ENCODE results near the gene IRAK1.

Gene IRAK1

DNA sequence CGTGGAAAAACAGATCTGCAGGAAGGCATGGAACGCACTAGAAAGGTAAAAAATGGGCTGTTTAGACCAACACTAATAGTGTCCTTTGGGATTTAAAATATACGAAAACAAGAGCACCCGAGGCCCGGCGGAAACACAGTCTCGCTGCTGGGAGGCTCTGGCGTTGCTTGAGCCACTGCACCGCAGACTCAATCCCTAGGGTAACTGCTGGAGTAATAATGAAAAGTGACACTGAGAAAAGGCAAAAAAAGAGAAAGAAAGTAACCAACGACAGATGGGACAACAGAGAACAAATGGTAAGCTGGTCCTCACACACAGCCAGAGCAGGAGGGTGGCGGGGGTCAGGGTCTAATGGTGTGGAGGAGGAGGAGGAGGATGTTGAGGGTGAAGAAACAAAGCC is 15.4 kb downstream of the IRAK1 start:
- H3K36me3 ChIP-seq (ENCODE audit: control insufficient read depth, low read length) = peaks cover 5% of the 10 kb centered on the region
- H3K9me2 ChIP-seq (replicated peaks; ENCODE audit: control insufficient read depth, low read length) = no peaks in the 10 kb centered on the region
- peaks cover 31% of the 10 kb centered on the region for H3K4me1 ChIP-seq (ENCODE audit: control insufficient read depth, low read length)
- no peaks in the 10 kb centered on the region for H3K27me3 ChIP-seq (ENCODE audit: control insufficient read depth, low read length)
- no peak overlapping the region for H3K4me2 ChIP-seq (ENCODE audit: low read length)
- TF ChIP-seq, protein P1, sequence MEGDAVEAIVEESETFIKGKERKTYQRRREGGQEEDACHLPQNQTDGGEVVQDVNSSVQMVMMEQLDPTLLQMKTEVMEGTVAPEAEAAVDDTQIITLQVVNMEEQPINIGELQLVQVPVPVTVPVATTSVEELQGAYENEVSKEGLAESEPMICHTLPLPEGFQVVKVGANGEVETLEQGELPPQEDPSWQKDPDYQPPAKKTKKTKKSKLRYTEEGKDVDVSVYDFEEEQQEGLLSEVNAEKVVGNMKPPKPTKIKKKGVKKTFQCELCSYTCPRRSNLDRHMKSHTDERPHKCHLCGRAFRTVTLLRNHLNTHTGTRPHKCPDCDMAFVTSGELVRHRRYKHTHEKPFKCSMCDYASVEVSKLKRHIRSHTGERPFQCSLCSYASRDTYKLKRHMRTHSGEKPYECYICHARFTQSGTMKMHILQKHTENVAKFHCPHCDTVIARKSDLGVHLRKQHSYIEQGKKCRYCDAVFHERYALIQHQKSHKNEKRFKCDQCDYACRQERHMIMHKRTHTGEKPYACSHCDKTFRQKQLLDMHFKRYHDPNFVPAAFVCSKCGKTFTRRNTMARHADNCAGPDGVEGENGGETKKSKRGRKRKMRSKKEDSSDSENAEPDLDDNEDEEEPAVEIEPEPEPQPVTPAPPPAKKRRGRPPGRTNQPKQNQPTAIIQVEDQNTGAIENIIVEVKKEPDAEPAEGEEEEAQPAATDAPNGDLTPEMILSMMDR (IDR thresholded peaks at IDR 0.05; ENCODE audit: low read depth, low read length, poor library complexity, severe bottlenecking) = no peak
- no peak for TF ChIP-seq EZH2phosphoT487 (IDR thresholded peaks at IDR 0.05; ENCODE audit: borderline replicate concordance, low read length)
- no peaks in the 10 kb centered on the region for H3F3A ChIP-seq (ENCODE audit: control insufficient read depth, insufficient read depth)
- H3K4me3 ChIP-seq (ENCODE audit: low read length) = no peak overlapping the region
- H3K27ac ChIP-seq (ENCODE audit: low read depth, low read length) = no peak overlapping the region
- H3K79me2 ChIP-seq (ENCODE audit: control insufficient read depth, low read length) = no peaks in the 10 kb centered on the region
- H3K9me3 ChIP-seq (ENCODE audit: control insufficient read depth, insufficient read depth, low read length) = no peaks in the 10 kb centered on the region
- no peaks in the 10 kb centered on the region for H4K20me1 ChIP-seq (ENCODE audit: control insufficient read depth, insufficient read depth, low read depth, low read length)

DNA sequence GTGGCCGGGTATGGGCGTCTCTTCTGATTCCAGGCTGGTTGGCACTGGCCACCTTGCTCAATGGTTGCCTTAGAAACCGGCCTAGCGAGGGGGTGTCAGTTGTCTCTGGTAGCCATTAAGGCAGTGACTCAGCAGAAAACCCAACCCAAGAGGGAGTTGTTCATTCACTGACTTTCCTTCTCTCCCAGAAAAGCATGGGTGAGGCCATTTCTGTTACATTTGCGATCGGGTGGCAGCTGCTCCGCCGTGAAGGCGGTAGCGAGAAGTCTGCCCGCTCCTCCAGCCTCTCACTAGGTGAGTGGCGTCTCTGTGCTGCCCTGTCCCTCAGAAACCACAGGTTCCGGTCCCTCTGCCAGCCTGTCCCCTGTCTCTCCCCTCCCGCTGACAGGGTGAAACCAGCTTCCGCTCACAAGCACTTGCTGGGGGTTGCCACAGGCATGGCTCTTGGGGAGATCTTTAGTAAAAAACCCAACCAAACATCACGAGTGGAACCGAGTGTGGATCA is 17.4 kb downstream of the IRAK1 start:
- Histone ChIP-seq H3K9me2 (replicated peaks; ENCODE audit: control insufficient read depth, low read length) (no peaks in the 10 kb centered on the region), H3K27ac (ENCODE audit: low read depth, low read length) (no peak overlapping the region), H4K20me1 (ENCODE audit: control insufficient read depth, insufficient read depth, low read depth, low read length) (no peaks in the 10 kb centered on the region), H3K79me2 (ENCODE audit: control insufficient read depth, low read length) (no peaks in the 10 kb centered on the region), H3K36me3 (ENCODE audit: control insufficient read depth, low read length) (peaks cover 2% of the 10 kb centered on the region; the same call in 1 of the 2 replicates), H3K4me1 (ENCODE audit: control insufficient read depth, low read length) (peaks cover 15% of the 10 kb centered on the region), H3K4me2 (ENCODE audit: low read length) (no peak overlapping the region), H3K9me3 (ENCODE audit: control insufficient read depth, insufficient read depth, low read length) (no peaks in the 10 kb centered on the region), H3K4me3 (ENCODE audit: low read length) (no peak overlapping the region), H3F3A (ENCODE audit: control insufficient read depth, insufficient read depth) (no peaks in the 10 kb centered on the region), H3K27me3 (ENCODE audit: control insufficient read depth, low read length) (no peaks in the 10 kb centered on the region)
- TF ChIP-seq EZH2phosphoT487 (IDR thresholded peaks at IDR 0.05; ENCODE audit: borderline replicate concordance, low read length) = no peak

DNA sequence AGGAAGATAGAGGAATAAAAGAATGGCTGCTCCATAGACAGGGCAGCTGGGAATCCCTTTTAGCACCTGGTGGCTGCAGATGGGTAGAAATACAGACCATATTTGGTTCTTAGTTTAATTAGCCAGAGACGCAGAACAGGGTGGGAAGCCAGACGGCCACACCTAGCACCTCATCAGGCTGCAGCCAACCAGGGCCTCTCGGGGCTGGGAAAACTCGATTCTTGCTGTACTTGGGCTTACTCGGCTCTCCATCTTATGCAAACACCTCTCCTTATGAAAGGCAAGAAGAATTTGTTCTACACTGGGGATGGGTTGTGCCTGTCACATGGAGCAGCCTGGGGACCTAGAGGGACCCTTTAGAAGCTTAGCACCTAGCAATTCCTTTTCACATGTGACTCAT is 19.7 kb downstream of the IRAK1 start:
- no peak overlapping the region for H3K27ac ChIP-seq (ENCODE audit: low read depth, low read length)
- H3K4me3 ChIP-seq (ENCODE audit: low read length) = no peak overlapping the region
- H4K20me1 ChIP-seq (ENCODE audit: control insufficient read depth, insufficient read depth, low read depth, low read length) = no peaks in the 10 kb centered on the region
- no peaks in the 10 kb centered on the region for H3K36me3 ChIP-seq (ENCODE audit: control insufficient read depth, low read length)
- no peak overlapping the region for H3K4me2 ChIP-seq (ENCODE audit: low read length)
- peaks cover 15% of the 10 kb centered on the region for H3K4me1 ChIP-seq (ENCODE audit: control insufficient read depth, low read length)
- no peak for TF ChIP-seq EZH2phosphoT487 (IDR thresholded peaks at IDR 0.05; ENCODE audit: borderline replicate concordance, low read length)
- TF ChIP-seq, protein P1 (IDR thresholded peaks at IDR 0.05; ENCODE audit: low read depth, low read length, poor library complexity, severe bottlenecking) = no peak
- no peaks in the 10 kb centered on the region for H3K9me2 ChIP-seq (replicated peaks; ENCODE audit: control insufficient read depth, low read length)
- no peaks in the 10 kb centered on the region for H3K9me3 ChIP-seq (ENCODE audit: control insufficient read depth, insufficient read depth, low read length)
- no peaks in the 10 kb centered on the region for H3F3A ChIP-seq (ENCODE audit: control insufficient read depth, insufficient read depth)
- H3K27me3 ChIP-seq (ENCODE audit: control insufficient read depth, low read length) = no peaks in the 10 kb centered on the region
- H3K79me2 ChIP-seq (ENCODE audit: control insufficient read depth, low read length) = no peaks in the 10 kb centered on the region

DNA sequence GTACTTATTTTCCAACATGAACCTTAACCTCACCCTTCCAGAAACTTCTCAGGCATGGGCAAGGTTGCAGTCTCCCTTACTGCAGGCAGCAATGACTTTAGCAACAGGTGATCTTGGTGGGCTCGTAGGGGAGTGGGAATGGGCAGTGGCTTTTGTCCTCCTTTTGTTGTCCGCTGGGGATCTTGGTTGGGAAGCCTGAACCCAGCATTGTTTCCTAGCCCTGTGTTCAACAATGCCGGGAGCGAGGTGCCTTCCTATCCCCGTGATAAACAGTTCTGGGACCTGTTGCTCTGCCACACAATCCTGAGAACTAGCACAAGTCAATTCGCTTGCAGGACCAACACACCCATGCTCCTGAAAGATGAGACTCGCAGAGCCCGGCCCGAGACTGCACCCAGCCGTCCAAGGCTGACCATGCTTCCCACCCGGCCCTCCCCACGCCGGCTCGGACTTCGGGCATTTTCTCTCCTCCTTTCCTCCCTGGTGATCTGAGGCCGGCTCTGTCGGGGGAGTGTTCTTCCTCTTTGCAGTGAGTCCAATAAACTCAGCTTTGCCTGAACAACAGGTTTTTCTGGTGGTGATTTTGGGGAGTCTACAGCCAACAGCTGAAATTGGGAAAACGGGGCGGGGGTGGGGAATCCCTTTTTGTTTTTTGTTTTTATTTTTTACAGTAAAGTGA is 20.2 kb downstream of the IRAK1 start:
- no peaks in the 10 kb centered on the region for H3K9me2 ChIP-seq (replicated peaks; ENCODE audit: control insufficient read depth, low read length)
- H3K27me3 ChIP-seq (ENCODE audit: control insufficient read depth, low read length) = no peaks in the 10 kb centered on the region
- H3K4me2 ChIP-seq (ENCODE audit: low read length) = no peak overlapping the region
- no peak overlapping the region for H3K4me3 ChIP-seq (ENCODE audit: low read length)
- no peaks in the 10 kb centered on the region for H3K79me2 ChIP-seq (ENCODE audit: control insufficient read depth, low read length)
- no peaks in the 10 kb centered on the region for H3K36me3 ChIP-seq (ENCODE audit: control insufficient read depth, low read length)
- no peaks in the 10 kb centered on the region for H4K20me1 ChIP-seq (ENCODE audit: control insufficient read depth, insufficient read depth, low read depth, low read length)
- H3K9me3 ChIP-seq (ENCODE audit: control insufficient read depth, insufficient read depth, low read length) = no peaks in the 10 kb centered on the region
- H3F3A ChIP-seq (ENCODE audit: control insufficient read depth, insufficient read depth) = no peaks in the 10 kb centered on the region
- no peak overlapping the region for H3K27ac ChIP-seq (ENCODE audit: low read depth, low read length)
- H3K4me1 ChIP-seq (ENCODE audit: control insufficient read depth, low read length) = peaks cover 15% of the 10 kb centered on the region
- no peak for TF ChIP-seq EZH2phosphoT487 (IDR thresholded peaks at IDR 0.05; ENCODE audit: borderline replicate concordance, low read length)
- TF ChIP-seq, protein P1 (IDR thresholded peaks at IDR 0.05; ENCODE audit: low read depth, low read length, poor library complexity, severe bottlenecking) = no peak

Measured in DOHH2 (cell line).